Liver (tissue), 10 donors: ENCODE data around the gene RAB29. TPM values are rescaled to one million over a fixed set of nuclear protein-coding genes. Genes with fewer than 3 reads are reported as not detected.
A peak's percentile ranks its signal among the peaks of the same experiment; 100 is the strongest.

Source experiments
- DNase-seq: peaks from one replicate; pipeline ENCODE4 v3.0.0-alpha.2; 2017; ENCODE audit warnings: low spot score
- H3K27ac ChIP-seq, 2 donors: one replicate each; pipeline ENCODE4 v1.7.0; 2013; ENCODE audit warnings: inconsistent platforms in 2 of 2, low read length in 2 of 2, control low read depth in 1 of 2, low read depth in 1 of 2, mild to moderate bottlenecking in 1 of 2
- H3K27me3 ChIP-seq, 4 donors: one replicate each; pipeline versions ENCODE4 v1.6.1 to v1.7.0; 2013; ENCODE audit warnings: low read length in 3 of 4, inconsistent platforms in 1 of 4, mild to moderate bottlenecking in 1 of 4, moderate library complexity in 1 of 4; ENCODE audit not compliant: control insufficient read depth in 4 of 4, insufficient read depth in 4 of 4
- H3K36me3 ChIP-seq, 4 donors: one replicate each; pipeline versions ENCODE4 v1.6.1 to v1.7.0; 2013; ENCODE audit warnings: low read length in 3 of 4, mild to moderate bottlenecking in 3 of 4, low read depth in 1 of 4, moderate library complexity in 1 of 4; ENCODE audit not compliant: control insufficient read depth in 4 of 4, insufficient read depth in 3 of 4
- H3K4me1 ChIP-seq, 4 donors: one replicate each; pipeline versions ENCODE4 v1.6.1 to v1.7.0; 2013; ENCODE audit warnings: low read length in 3 of 4, mild to moderate bottlenecking in 3 of 4, moderate library complexity in 1 of 4; ENCODE audit not compliant: control insufficient read depth in 4 of 4, insufficient read depth in 4 of 4
- H3K4me3 ChIP-seq, 3 donors: one replicate each; pipeline versions ENCODE4 v1.6.1 to v1.7.0; 2013; ENCODE audit warnings: low read length in 3 of 3, control low read depth in 1 of 3, low read depth in 1 of 3, mild to moderate bottlenecking in 1 of 3
- H3K9ac ChIP-seq, 2 donors: one replicate each; pipeline ENCODE4 v1.7.0; 2013; ENCODE audit warnings: low read length in 2 of 2, mild to moderate bottlenecking in 2 of 2, moderate library complexity in 2 of 2, control low read depth in 1 of 2, low read depth in 1 of 2
- H3K9me3 ChIP-seq, 4 donors: one replicate each; pipeline versions ENCODE4 v1.6.1 to v1.7.0; 2013; ENCODE audit warnings: low read length in 3 of 4; ENCODE audit not compliant: control insufficient read depth in 4 of 4
- ATF3 ChIP-seq: IDR thresholded peaks from 2 replicates; pipeline ENCODE4 v1.6.1; 2016; ENCODE audit warnings: antibody characterized with exemption
- CTCF ChIP-seq: fragments of 150-350 bp; IDR thresholded peaks from 2 replicates; pipeline ENCODE4 v1.5.1; 2017; ENCODE audit warnings: improper control_type of control experiment, low read depth, low read length; ENCODE audit not compliant: missing input control
- EGR1 ChIP-seq, 2 donors: IDR thresholded peaks; 2 replicates each; pipeline ENCODE4 v1.6.1; 2016 to 2018; ENCODE audit warnings: antibody characterized with exemption in 2 of 2, low read depth in 2 of 2
- FOXA1 ChIP-seq: IDR thresholded peaks from 2 replicates; pipeline ENCODE4 v1.6.1; 2016; ENCODE audit warnings: antibody characterized with exemption
- FOXA2 ChIP-seq: IDR thresholded peaks from 2 replicates; pipeline ENCODE4 v1.6.1; 2016; ENCODE audit warnings: antibody characterized with exemption
- GABPA ChIP-seq, 2 donors: IDR thresholded peaks in 1 of 2; conservative IDR thresholded peaks in 1 of 2; 2 replicates each; pipeline ENCODE4 v1.6.1; 2016; ENCODE audit warnings: antibody characterized with exemption in 2 of 2, mild to moderate bottlenecking in 1 of 2, moderate library complexity in 1 of 2
- HNF4A ChIP-seq, 2 donors: conservative IDR thresholded peaks; 2 replicates each; pipeline ENCODE4 v1.6.1; 2016; ENCODE audit warnings: antibody characterized with exemption in 2 of 2, mild to moderate bottlenecking in 2 of 2
- HNF4G ChIP-seq: IDR thresholded peaks from 2 replicates; pipeline ENCODE4 v1.6.1; 2016; ENCODE audit warnings: antibody characterized with exemption
- JUND ChIP-seq, 2 donors: IDR thresholded peaks; 2 replicates each; pipeline ENCODE4 v1.6.1; 2016; ENCODE audit warnings: antibody characterized with exemption in 2 of 2
- NR2F2 ChIP-seq: IDR thresholded peaks from 2 replicates; pipeline ENCODE4 v1.6.1; 2016; ENCODE audit warnings: antibody characterized with exemption
- RAD21 ChIP-seq, 2 donors: IDR thresholded peaks; 2 replicates each; pipeline ENCODE4 v1.6.1; 2016; ENCODE audit warnings: antibody characterized with exemption in 2 of 2, mild to moderate bottlenecking in 2 of 2
- REST ChIP-seq: IDR thresholded peaks from 2 replicates; pipeline ENCODE4 v1.6.1; 2016; ENCODE audit warnings: antibody characterized with exemption, mild to moderate bottlenecking
- SP1 ChIP-seq: IDR thresholded peaks from 2 replicates; pipeline ENCODE4 v1.6.1; 2018; ENCODE audit warnings: antibody characterized with exemption, mild to moderate bottlenecking
- TAF1 ChIP-seq: conservative IDR thresholded peaks from 2 replicates; pipeline ENCODE4 v1.6.1; 2016; ENCODE audit warnings: antibody characterized with exemption, mild to moderate bottlenecking
- YY1 ChIP-seq: IDR thresholded peaks from 2 replicates; pipeline ENCODE4 v1.6.1; 2016; ENCODE audit warnings: antibody characterized with exemption, mild to moderate bottlenecking
- ZBTB33 ChIP-seq: IDR thresholded peaks from 2 replicates; pipeline ENCODE4 v1.6.1; 2016; ENCODE audit warnings: antibody characterized with exemption
- WGBS: extraction: QIAGEN DNeasy Blood & Tissue Kit; methylation state at CpG from one replicate; pipeline ENCODE4 v1.1.7; 2013; 5-methylcytosine and 5-hydroxymethylcytosine counted together
- polyA plus RNA-seq, 2 donors: library from polyadenylated mRNA; stranded (reverse) in 1 of 2; unstranded in 1 of 2; fragments of 200-250 nt in 1 of 2; fragments of >200 nt in 1 of 2; fragmentation: Nextera tagmentation in 1 of 2; extraction: Ambion mirVana in 1 of 2; gene quantifications; one replicate each; pipeline versions ENCODE4 v1.2.1 to v1.2.3, GENCODE V29; 2013 to 2015
- small RNA-seq: library from RNA; depleted of rRNA; stranded (forward); fragments of <200 nt; gene quantifications from one replicate; pipeline ENCODE3, GENCODE V24; 2014
- total RNA-seq, 2 donors: library from RNA; depleted of rRNA; stranded (reverse); fragments of >200 nt; gene quantifications; one replicate each; pipeline ENCODE4 v1.2.3, GENCODE V29; 2014
- donor health status: healthy.
- donor health status: healthy.
- donor health status: healthy.
- donor health status: healthy.
- donor health status: healthy.

Gene RAB29
- total and polyA plus RNA-seq, 4 donors: 11.0 to 25.0 (median 16.0) TPM

GRCh38 chr1:205719015-205719414, 56.3 kb downstream of the RAB29 start:
- H3K9me3 ChIP-seq: no peaks in the 10 kb centered on the region
- no peak for DNase-seq
- TF ChIP-seq CTCF (no peak), FOXA2 (no peak), YY1 (no peak), HNF4A (conservative IDR thresholded peaks at IDR 0.05) (no peak), REST (no peak), FOXA1 (no peak), GABPA (IDR thresholded peaks at IDR 0.05 in 1 of 2, conservative IDR thresholded peaks at IDR 0.05 in 1 of 2) (no peak), HNF4G (no peak), RAD21 (IDR thresholded peaks at IDR 0.05) (no peak), NR2F2 (no peak), TAF1 (no peak), ATF3 (no peak), EGR1 (IDR thresholded peaks at IDR 0.05; ENCODE audit: low read depth in 2 of 2) (no peak), JUND (IDR thresholded peaks at IDR 0.05) (no peak), SP1 (no peak), ZBTB33 (no peak)
- H3K27ac ChIP-seq: peak overlapping the region in 1 of 2 donors; percentile 26
- no peak overlapping the region for H3K4me3 ChIP-seq
- H3K36me3 ChIP-seq: peaks cover 2 to 37% (median 19%) of the 10 kb centered on the region in 4 donors
- 65% methylated on average over 3 of the region's 3 CpGs for WGBS
- no peak overlapping the region for H3K9ac ChIP-seq
- peaks cover 9 to 41% (median 26%) of the 10 kb centered on the region in 4 donors for H3K4me1 ChIP-seq
- H3K27me3 ChIP-seq: no peaks in the 10 kb centered on the region

Small RNA genes within 50 kb of the gene (small RNA-seq; reads per million reads assigned to genes)
- gene RF00139: not detected

Other genes starting within 250 kb of the RAB29 start
- gene ELK4, start 143.5 kb downstream of the RAB29 start, total RNA-seq: 10 to 100 TPM in 1 of 2 donors, 1 to 10 TPM in 1; 9.2 to 20.2 TPM
- 1 to 10 TPM; 3.5 to 4.7 TPM for gene ELK4, start 143.5 kb downstream of the RAB29 start, polyA plus RNA-seq
- gene SLC45A3, start 95.0 kb downstream of the RAB29 start, total RNA-seq: 1 to 10 TPM; 5.9 to 9.9 TPM
- gene SLC45A3, start 95.0 kb downstream of the RAB29 start, polyA plus RNA-seq: 1 to 10 TPM; 5.3 to 5.6 TPM
- gene NUCKS1, start 25.3 kb downstream of the RAB29 start, total RNA-seq: 10 to 100 TPM; 48.9 to 86.1 TPM
- 10 to 100 TPM; 27.0 to 36.4 TPM for gene NUCKS1, start 25.3 kb downstream of the RAB29 start, polyA plus RNA-seq
- 1 to 10 TPM; 5.5 to 9.1 TPM for gene SLC41A1, start 37.7 kb upstream of the RAB29 start, total RNA-seq
- gene SLC41A1, start 37.7 kb upstream of the RAB29 start, polyA plus RNA-seq: 1 to 10 TPM; 2.6 to 2.7 TPM
- gene PM20D1, start 74.7 kb upstream of the RAB29 start, total RNA-seq: under 1 TPM; under 0.01 to 0.14 TPM
- under 1 TPM; 0.29 to 0.30 TPM for gene PM20D1, start 74.7 kb upstream of the RAB29 start, polyA plus RNA-seq
- not detected for gene SLC26A9, start 168.0 kb upstream of the RAB29 start, total RNA-seq
- not detected for gene SLC26A9, start 168.0 kb upstream of the RAB29 start, polyA plus RNA-seq
- under 1 TPM in 1 of 2 donors, not detected in 1; 0.89 TPM for gene RAB7B, start 227.9 kb upstream of the RAB29 start, total RNA-seq
- under 1 TPM; 0.08 to 0.20 TPM for gene RAB7B, start 227.9 kb upstream of the RAB29 start, polyA plus RNA-seq
- 10 to 100 TPM in 1 of 2 donors, under 1 TPM in 1; under 0.01 to 32.8 TPM for gene CTSE, start 248.4 kb upstream of the RAB29 start, total RNA-seq
- gene CTSE, start 248.4 kb upstream of the RAB29 start, polyA plus RNA-seq: under 1 TPM; 0.03 to 0.08 TPM